SU-DHL-6 (cell line): ENCODE results near the gene TNP2.

Experiments
- H2AFZ ChIP-seq: fragments of 200-600 bp; sonication (generic); 2 replicates; pipeline ENCODE4 v1.6.1; 2014; ENCODE audit warnings: low read depth, mild to moderate bottlenecking, moderate library complexity, mixed read lengths, antibody characterized with exemption, low read length; ENCODE audit not compliant: severe bottlenecking
- H3F3A ChIP-seq: fragments of 200-600 bp; shearing (Covaris generic); 2 replicates; pipeline ENCODE4 v1.6.0; 2016; ENCODE audit warnings: antibody characterized with exemption, mild to moderate bottlenecking; ENCODE audit not compliant: insufficient read depth
- H3K27ac ChIP-seq: fragments of 200-600 bp; sonication (generic); 2 replicates; pipeline ENCODE4 v1.5.1; 2016; ENCODE audit warnings: low read depth, mild to moderate bottlenecking, low read length, moderate library complexity, mixed read lengths
- H3K27me3 ChIP-seq: fragments of 200-600 bp; sonication (generic), shearing (Covaris generic); 2 replicates; pipeline ENCODE4 v1.6.0; 2014; ENCODE audit warnings: mild to moderate bottlenecking, low read length
- H3K36me3 ChIP-seq: fragments of 200-600 bp; sonication (generic); 2 replicates; pipeline ENCODE4 v1.6.1; 2014; ENCODE audit warnings: mild to moderate bottlenecking, low read length, mixed read lengths
- H3K4me2 ChIP-seq: fragments of 300-600, 200-600 bp; shearing (Covaris generic), sonication (generic); 2 replicates; pipeline ENCODE4 v1.6.0; 2014; ENCODE audit warnings: low read length, low read depth, mild to moderate bottlenecking; ENCODE audit not compliant: poor library complexity, severe bottlenecking
- H3K4me3 ChIP-seq: fragments of 200-600 bp; sonication (generic); 2 replicates; pipeline ENCODE4 v1.5.1; 2014; ENCODE audit warnings: antibody characterized with exemption, low read length, mild to moderate bottlenecking, mixed read lengths; ENCODE audit not compliant: insufficient read depth, poor library complexity, severe bottlenecking
- H3K79me2 ChIP-seq: fragments of 200-600 bp; sonication (generic); 2 replicates; pipeline ENCODE4 v1.6.1; 2014; ENCODE audit warnings: mild to moderate bottlenecking, low read length, moderate library complexity; ENCODE audit not compliant: insufficient read depth
- H3K9ac ChIP-seq: fragments of 200-600 bp; sonication (generic); 2 replicates; pipeline ENCODE4 v1.7.0; 2014; ENCODE audit warnings: mild to moderate bottlenecking, low read length
- H3K9me2 ChIP-seq: fragments of 200-600 bp; sonication (generic); replicated peaks from 2 replicates; pipeline ENCODE4 v1.6.1; 2014; ENCODE audit warnings: low read length; ENCODE audit not compliant: insufficient read depth
- H3K9me3 ChIP-seq: fragments of 200-600 bp; sonication (generic); 2 replicates; pipeline ENCODE4 v1.6.1; 2014; ENCODE audit warnings: low read length, mixed read lengths; ENCODE audit not compliant: insufficient read depth
- H4K20me1 ChIP-seq: fragments of 200-600 bp; sonication (generic); 2 replicates; pipeline ENCODE4 v1.6.1; 2014; ENCODE audit warnings: low read depth, mild to moderate bottlenecking, antibody characterized with exemption, low read length, moderate library complexity, mixed read lengths
- CTCF ChIP-seq: fragments of 200-600 bp; sonication (generic); IDR thresholded peaks from one replicate; pipeline ENCODE4 v1.5.1; 2017; ENCODE audit warnings: antibody characterized with exemption, mild to moderate bottlenecking, low read length, moderate library complexity; ENCODE audit not compliant: insufficient read depth, poor library complexity, severe bottlenecking
- EZH2phosphoT487 ChIP-seq: fragments of 200-600 bp; sonication (generic), shearing (Covaris generic); conservative IDR thresholded peaks from 2 replicates; pipeline ENCODE4 v1.6.1; 2018; ENCODE audit warnings: mild to moderate bottlenecking, antibody characterized with exemption, low read length, moderate library complexity, mixed read lengths

Gene TNP2

DNA sequence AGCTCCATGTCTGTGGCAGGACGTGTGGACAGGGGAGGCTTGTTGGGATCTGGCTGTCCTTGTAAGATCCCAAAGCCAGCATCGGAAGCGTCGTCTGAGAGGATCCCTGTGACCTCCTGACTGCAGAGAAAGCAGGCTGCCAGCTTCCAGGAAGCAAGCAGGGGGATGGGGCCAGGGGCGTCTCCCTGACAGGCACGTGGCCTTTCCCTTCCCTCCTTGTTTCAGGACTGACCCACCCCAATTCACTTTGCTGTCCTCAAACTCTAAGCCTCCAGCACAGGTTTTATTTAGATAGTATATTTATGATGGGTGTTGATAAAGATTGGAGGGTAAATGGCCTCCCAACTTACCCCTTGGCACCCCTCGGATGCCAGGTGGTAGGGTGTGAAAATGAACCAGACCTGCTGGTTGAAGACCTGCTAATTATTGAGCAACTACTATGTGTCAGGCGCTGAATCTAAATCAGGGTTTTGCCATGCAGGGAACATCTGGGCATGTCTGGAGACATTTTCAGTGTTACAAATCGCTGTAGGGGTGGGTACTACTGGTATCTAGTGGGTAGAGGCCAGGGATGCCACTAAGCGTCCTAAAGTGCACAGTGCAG, 37.7 kb downstream of the TNP2 start:
- no peak overlapping the region for H3K4me2 ChIP-seq
- H2AFZ ChIP-seq = no peak overlapping the region
- H3K9ac ChIP-seq = no peak overlapping the region

GRCh38 chr16:11229906-11230305, 39.2 kb downstream of the TNP2 start:
- Histone ChIP-seq H4K20me1 (no peaks in the 10 kb centered on the region), H3K9me2 (no peaks in the 10 kb centered on the region), H3K4me3 (no peak overlapping the region), H3F3A (no peaks in the 10 kb centered on the region), H2AFZ (no peak overlapping the region), H3K79me2 (no peaks in the 10 kb centered on the region), H3K4me2 (no peak overlapping the region), H3K9me3 (no peaks in the 10 kb centered on the region), H3K36me3 (no peaks in the 10 kb centered on the region), H3K27ac (no peak overlapping the region), H3K9ac (no peak overlapping the region), H3K27me3 (no peaks in the 10 kb centered on the region)
- TF ChIP-seq CTCF (no peak), EZH2phosphoT487 (no peak)

More for the DNA sequence above, 37.7 kb downstream of the TNP2 start:
- no peaks in the 10 kb centered on the region for H4K20me1 ChIP-seq
- H3K9me3 ChIP-seq = no peaks in the 10 kb centered on the region
- H3F3A ChIP-seq = no peaks in the 10 kb centered on the region
- H3K79me2 ChIP-seq = no peaks in the 10 kb centered on the region
- H3K27me3 ChIP-seq = no peaks in the 10 kb centered on the region
- no peaks in the 10 kb centered on the region for H3K36me3 ChIP-seq
- H3K4me3 ChIP-seq = no peak overlapping the region
- no peak overlapping the region for H3K27ac ChIP-seq
- H3K9me2 ChIP-seq = no peaks in the 10 kb centered on the region
- TF ChIP-seq EZH2phosphoT487 (no peak), CTCF (no peak)

GRCh38 chr16:11229432-11229831, 39.7 kb downstream of the TNP2 start:
- no peak overlapping the region for H3K4me2 ChIP-seq
- no peaks in the 10 kb centered on the region for H3K9me2 ChIP-seq
- no peaks in the 10 kb centered on the region for H4K20me1 ChIP-seq
- H3K9me3 ChIP-seq = no peaks in the 10 kb centered on the region
- no peaks in the 10 kb centered on the region for H3K27me3 ChIP-seq
- no peak overlapping the region for H2AFZ ChIP-seq
- no peaks in the 10 kb centered on the region for H3K36me3 ChIP-seq
- no peak overlapping the region for H3K27ac ChIP-seq
- TF ChIP-seq EZH2phosphoT487 (no peak), CTCF (no peak)
- no peaks in the 10 kb centered on the region for H3K79me2 ChIP-seq
- no peak overlapping the region for H3K9ac ChIP-seq
- H3F3A ChIP-seq = no peaks in the 10 kb centered on the region
- H3K4me3 ChIP-seq = no peak overlapping the region
